ENCODE data around the gene MSGN1. TPM values are rescaled to one million over a fixed set of nuclear protein-coding genes. Genes with fewer than 3 reads are reported as not detected.

MSGN1 gene
- total and polyA plus RNA-seq, 2 donors from 2014 or later, result not detected

DNA sequence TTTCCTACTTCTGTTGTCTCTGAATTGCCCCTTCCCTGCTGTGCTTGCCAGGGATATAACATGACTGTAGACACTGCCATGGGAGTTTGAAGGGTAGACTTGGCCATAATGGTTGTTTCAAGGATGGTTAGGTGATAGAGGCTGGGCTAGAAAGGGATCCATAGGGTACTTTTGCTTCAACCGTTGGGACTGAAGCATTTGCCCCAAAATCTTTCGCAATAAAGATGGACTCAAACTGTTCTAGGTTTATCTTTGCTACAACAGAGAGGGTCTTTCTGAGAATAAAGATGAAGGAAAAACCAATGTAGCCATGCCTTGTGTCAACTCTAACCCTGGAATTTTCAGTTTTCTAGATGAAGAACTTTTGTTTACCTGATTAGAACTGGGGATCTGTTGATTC, 27.2 kb downstream of the MSGN1 start:
- H3K9ac ChIP-seq (ENCODE audit: low read length in 3 of 3), result no peak overlapping the region
- FAIRE-seq, result no peak
- intact Hi-C loops (cut with DNase I), result no loop called here
- no peaks in the 10 kb centered on the region for H3K36me3 ChIP-seq (ENCODE audit: control insufficient read depth in 2 of 3, insufficient read depth in 3 of 3, low read length in 3 of 3)
- H3K4me1 ChIP-seq (ENCODE audit: control insufficient read depth in 2 of 3, insufficient read depth in 2 of 3, low read depth in 1 of 3, low read length in 3 of 3), result no peaks in the 10 kb centered on the region
- no peak overlapping the region for H3K27ac ChIP-seq (ENCODE audit: low read depth in 2 of 2, low read length in 2 of 2)
- TF ChIP-seq, protein P1, sequence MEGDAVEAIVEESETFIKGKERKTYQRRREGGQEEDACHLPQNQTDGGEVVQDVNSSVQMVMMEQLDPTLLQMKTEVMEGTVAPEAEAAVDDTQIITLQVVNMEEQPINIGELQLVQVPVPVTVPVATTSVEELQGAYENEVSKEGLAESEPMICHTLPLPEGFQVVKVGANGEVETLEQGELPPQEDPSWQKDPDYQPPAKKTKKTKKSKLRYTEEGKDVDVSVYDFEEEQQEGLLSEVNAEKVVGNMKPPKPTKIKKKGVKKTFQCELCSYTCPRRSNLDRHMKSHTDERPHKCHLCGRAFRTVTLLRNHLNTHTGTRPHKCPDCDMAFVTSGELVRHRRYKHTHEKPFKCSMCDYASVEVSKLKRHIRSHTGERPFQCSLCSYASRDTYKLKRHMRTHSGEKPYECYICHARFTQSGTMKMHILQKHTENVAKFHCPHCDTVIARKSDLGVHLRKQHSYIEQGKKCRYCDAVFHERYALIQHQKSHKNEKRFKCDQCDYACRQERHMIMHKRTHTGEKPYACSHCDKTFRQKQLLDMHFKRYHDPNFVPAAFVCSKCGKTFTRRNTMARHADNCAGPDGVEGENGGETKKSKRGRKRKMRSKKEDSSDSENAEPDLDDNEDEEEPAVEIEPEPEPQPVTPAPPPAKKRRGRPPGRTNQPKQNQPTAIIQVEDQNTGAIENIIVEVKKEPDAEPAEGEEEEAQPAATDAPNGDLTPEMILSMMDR (IDR thresholded peaks at IDR 0.05; ENCODE audit: borderline replicate concordance, extremely low read depth, insufficient read depth), result no peak
- H3K9me3 ChIP-seq (ENCODE audit: control insufficient read depth in 2 of 3, insufficient read depth in 1 of 3, low read length in 3 of 3), result no peaks in the 10 kb centered on the region
- no peaks in the 10 kb centered on the region for H3K27me3 ChIP-seq (ENCODE audit: control insufficient read depth, insufficient read depth, low read length)
- no peak for DNase-seq
- H3K4me3 ChIP-seq (ENCODE audit: low read length in 3 of 3), result no peak overlapping the region

DNA sequence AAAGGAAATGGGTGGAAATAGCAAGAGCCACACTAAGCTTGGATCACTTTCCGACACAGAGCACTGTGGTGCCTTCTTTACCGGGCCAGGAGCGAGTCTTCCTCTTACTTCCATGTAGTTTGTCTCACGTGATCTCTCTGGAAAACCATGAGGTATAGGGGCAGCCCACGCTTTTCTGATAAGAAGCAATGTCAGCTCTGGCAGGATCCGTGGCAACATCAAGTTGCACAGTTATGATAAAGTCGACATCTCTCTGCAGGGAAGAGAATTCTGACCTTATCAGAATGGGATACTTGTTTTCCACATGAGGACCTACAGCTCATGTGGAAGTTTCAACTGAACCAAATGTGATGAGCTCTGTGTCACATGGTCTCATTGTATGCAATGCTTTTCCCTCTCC, 29.5 kb downstream of the MSGN1 start:
- no peak for FAIRE-seq

GRCh38 chr2:17846676-17847075, 30.4 kb downstream of the MSGN1 start:
- Histone ChIP-seq H3K36me3 (ENCODE audit: control insufficient read depth in 2 of 3, insufficient read depth in 3 of 3, low read length in 3 of 3) (no peaks in the 10 kb centered on the region), H3K27me3 (ENCODE audit: control insufficient read depth, insufficient read depth, low read length) (no peaks in the 10 kb centered on the region), H3K4me3 (ENCODE audit: low read length in 3 of 3) (no peak overlapping the region), H3K9ac (ENCODE audit: low read length in 3 of 3) (no peak overlapping the region), H3K9me3 (ENCODE audit: control insufficient read depth in 2 of 3, insufficient read depth in 1 of 3, low read length in 3 of 3) (no peaks in the 10 kb centered on the region), H3K4me1 (ENCODE audit: control insufficient read depth in 2 of 3, insufficient read depth in 2 of 3, low read depth in 1 of 3, low read length in 3 of 3) (no peaks in the 10 kb centered on the region), H3K27ac (ENCODE audit: low read depth in 2 of 2, low read length in 2 of 2) (no peak overlapping the region)
- intact Hi-C loops (cut with DNase I), result no loop called here
- TF ChIP-seq, protein P1 (IDR thresholded peaks at IDR 0.05; ENCODE audit: borderline replicate concordance, extremely low read depth, insufficient read depth), result no peak
- no peak for DNase-seq
- FAIRE-seq, result no peak

More for the DNA sequence above, 29.5 kb downstream of the MSGN1 start:
- no peaks in the 10 kb centered on the region for H3K9me3 ChIP-seq (ENCODE audit: control insufficient read depth in 2 of 3, insufficient read depth in 1 of 3, low read length in 3 of 3)
- no peaks in the 10 kb centered on the region for H3K36me3 ChIP-seq (ENCODE audit: control insufficient read depth in 2 of 3, insufficient read depth in 3 of 3, low read length in 3 of 3)
- H3K4me3 ChIP-seq (ENCODE audit: low read length in 3 of 3), result no peak overlapping the region
- H3K4me1 ChIP-seq (ENCODE audit: control insufficient read depth in 2 of 3, insufficient read depth in 2 of 3, low read depth in 1 of 3, low read length in 3 of 3), result no peaks in the 10 kb centered on the region
- TF ChIP-seq, protein P1 (IDR thresholded peaks at IDR 0.05; ENCODE audit: borderline replicate concordance, extremely low read depth, insufficient read depth), result no peak
- no peak for DNase-seq
- H3K27me3 ChIP-seq (ENCODE audit: control insufficient read depth, insufficient read depth, low read length), result no peaks in the 10 kb centered on the region
- no peak overlapping the region for H3K27ac ChIP-seq (ENCODE audit: low read depth in 2 of 2, low read length in 2 of 2)
- H3K9ac ChIP-seq (ENCODE audit: low read length in 3 of 3), result no peak overlapping the region
- intact Hi-C loops (cut with DNase I), result no loop called here

- Histone ChIP-seq H3K27me3 (ENCODE audit: control insufficient read depth, insufficient read depth, low read length) (no peaks in the 10 kb centered on the region), H3K4me3 (ENCODE audit: low read length in 3 of 3) (no peak overlapping the region), H3K4me1 (ENCODE audit: control insufficient read depth in 2 of 3, insufficient read depth in 2 of 3, low read depth in 1 of 3, low read length in 3 of 3) (no peaks in the 10 kb centered on the region), H3K27ac (ENCODE audit: low read depth in 2 of 2, low read length in 2 of 2) (no peak overlapping the region), H3K36me3 (ENCODE audit: control insufficient read depth in 2 of 3, insufficient read depth in 3 of 3, low read length in 3 of 3) (no peaks in the 10 kb centered on the region), H3K9ac (ENCODE audit: low read length in 3 of 3) (no peak overlapping the region), H3K9me3 (ENCODE audit: control insufficient read depth in 2 of 3, insufficient read depth in 1 of 3, low read length in 3 of 3) (no peaks in the 10 kb centered on the region)
- FAIRE-seq (no peak), DNase-seq (no peak)
- TF ChIP-seq, protein P1 (IDR thresholded peaks at IDR 0.05; ENCODE audit: borderline replicate concordance, extremely low read depth, insufficient read depth), result no peak
- intact Hi-C loops (cut with DNase I), result no loop called here
Measured at GRCh38 chr2:17847236-17847635, 31.0 kb downstream of the MSGN1 start.
